NCI-H2196 (cell line): ENCODE measurements around the gene PHACTR3.
"Not testable (repeated sequence)": the region's sequence is repeated elsewhere in the genome, so short reads cannot be mapped to it uniquely, and the experiment has no call there.

Experiments used
- DNase-seq: peaks from one replicate; lab custom pipeline; 2025; ENCODE audit not compliant: unreplicated experiment; lab: John Stamatoyannopoulos, UW

PHACTR3 gene

DNA sequence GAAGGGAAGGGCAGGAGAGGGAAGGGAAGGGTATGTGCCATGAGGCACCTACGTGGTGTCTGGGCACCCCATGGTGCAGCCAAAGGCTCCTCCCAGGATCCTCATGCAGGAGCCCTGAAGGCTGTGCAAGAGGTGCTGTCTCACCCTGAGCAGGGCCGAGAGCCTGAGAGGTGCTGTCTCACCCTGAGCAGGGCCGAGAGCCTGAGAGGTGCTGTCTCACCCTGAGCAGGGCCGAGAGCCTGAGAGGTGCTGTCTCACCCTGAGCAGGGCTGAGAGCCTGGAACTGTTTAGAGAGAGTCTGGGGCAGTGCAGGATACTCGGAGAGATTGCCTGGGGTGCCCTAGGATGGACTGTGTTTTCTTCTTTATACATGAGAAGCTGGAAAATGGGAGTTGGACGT is 14.2 kb downstream of the PHACTR3 start:
- DNase-seq: not testable (repeated sequence)

DNA sequence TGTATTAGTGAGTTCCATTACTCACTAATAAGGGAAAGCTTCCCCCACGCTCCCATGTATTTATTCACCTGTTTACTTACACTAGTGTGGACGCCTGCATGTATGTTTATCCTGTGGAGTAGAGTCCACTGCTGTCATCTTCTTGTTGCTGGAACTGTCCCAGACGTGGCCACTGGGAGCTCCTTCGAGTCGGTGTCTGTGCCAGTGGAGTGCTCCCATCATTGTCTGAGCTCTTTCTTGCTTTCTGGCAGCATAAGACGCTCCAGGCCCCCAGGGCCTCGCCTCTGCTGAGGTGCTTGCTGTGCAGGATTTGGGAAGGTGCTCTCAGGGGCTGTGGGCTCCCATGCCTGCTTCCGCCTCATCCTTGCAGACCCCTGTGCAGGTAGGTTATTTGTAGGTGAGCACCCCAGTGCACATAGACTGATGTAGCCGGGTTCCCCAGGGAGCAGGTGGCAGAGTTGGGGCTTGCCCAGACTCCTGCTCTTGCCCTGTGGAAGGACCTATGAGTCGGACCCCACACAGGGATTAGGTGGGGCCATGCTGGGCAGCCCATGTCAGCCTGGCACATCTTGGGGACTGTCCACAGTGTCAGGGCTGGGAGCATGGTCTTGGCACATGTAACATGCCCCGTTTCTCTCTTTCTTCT is 16.6 kb downstream of the PHACTR3 start:
- no peak for DNase-seq

DNA sequence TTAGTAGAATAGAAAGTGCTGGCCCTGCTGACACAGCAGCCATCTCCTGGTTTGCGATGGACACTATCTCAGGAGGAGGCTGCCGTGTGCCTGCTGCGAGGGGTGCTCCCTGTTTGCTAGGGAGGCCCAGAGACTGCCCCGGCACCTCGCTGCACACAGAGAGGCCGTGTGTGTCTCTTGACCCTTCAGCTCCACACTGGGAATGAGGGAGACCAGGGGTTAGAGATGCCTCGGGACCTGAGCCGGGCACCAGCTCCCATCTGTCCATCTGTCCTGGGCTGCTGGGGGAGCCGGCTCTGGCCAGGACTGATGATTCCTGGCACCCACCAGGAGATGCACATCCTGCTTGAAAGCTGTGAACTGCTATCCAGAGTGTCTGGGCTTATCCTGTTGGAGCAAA is 18.2 kb downstream of the PHACTR3 start:
- DNase-seq: no peak

DNA sequence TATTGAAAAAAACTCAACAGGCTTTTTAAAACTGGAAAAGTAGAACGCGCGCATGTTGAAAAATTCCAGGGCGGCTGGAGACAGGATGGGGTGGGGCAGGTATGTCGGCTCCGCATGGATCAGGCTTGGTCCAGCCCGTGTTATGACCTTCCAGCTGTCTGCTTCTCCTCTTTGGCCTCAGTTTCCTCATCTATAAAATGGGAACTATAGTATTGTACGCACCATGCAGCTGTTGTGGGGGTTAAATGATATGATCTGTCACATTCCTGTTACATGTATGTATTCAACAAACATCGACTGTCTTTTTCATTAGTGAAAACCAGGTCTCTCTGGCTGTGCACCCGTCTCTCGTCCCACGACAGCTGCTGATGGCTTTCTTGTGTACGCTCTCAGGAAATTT is 18.8 kb downstream of the PHACTR3 start:
- DNase-seq: no peak

DNA sequence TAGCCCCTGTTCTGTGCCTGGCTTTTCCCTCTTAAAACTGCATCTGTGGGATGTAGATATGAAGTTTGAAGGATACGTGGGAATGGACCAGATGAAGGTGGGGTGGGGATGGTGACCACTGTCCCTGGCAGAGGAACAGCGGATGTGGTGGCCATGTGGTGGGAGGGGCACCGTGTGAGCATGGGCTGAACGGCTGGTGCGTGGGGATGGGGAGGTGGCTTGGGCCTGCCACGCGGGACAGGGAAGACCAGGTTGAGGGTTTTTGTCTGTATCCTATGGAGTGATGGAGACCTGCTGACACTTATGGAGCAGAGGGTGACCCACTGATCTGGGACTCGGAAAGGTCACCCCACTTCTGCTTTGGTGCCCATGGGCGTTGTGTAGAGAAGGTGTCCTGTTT is 19.2 kb downstream of the PHACTR3 start:
- no peak for DNase-seq

DNA sequence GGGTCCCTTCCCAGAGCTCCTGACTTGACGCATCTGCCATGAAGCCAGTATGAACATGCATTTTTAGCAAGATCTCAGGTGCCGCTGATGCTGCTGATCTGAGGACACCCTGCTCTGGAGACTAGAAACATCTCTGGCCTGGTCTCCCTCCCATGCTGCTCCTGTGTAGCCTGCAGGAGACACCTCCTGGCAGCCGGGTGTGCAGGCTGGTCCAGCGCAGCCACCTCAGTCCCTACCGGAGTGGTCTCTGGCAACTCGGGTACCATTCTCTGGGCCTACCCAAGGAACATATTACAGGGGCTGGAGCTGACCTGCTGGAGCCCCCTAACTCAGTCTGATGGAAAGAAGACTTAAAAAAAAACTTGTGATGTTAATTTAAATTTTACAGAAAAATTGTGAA is 20.1 kb downstream of the PHACTR3 start:
- no peak for DNase-seq

DNA sequence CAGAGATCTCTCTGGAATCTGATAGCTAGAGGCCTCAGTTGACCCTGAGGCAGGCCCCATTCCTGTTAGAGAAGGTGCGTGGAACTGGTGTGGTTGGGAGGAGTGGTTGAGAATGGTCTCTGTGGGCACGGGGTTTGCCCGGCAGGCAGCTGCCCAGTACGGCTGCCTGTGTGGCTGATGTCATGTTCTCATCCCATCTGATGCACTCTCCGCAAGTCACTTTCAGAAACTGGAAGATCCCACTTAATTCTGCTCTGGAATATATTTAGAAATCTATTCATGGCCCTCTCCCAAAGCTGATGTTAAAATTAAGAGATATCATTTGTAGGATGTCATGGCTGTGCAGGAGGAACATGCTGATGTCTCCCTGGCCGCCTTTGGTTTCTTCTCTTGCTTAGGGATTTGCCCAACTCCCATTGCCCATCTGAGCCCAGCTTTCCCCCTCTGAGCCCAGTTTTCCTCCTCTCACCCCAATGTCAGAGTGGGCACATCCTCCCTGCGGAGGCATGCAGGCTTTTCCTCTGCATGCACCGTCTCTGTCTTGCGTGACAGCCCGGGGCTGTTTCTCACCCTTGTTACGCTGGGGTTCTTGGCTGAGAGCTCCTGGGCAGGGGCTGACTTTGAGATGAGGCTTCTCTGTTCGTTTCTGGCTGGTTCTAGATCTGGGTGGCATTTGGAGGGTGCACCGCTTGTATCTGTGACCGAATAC is 21.0 kb downstream of the PHACTR3 start:
- no peak for DNase-seq

DNA sequence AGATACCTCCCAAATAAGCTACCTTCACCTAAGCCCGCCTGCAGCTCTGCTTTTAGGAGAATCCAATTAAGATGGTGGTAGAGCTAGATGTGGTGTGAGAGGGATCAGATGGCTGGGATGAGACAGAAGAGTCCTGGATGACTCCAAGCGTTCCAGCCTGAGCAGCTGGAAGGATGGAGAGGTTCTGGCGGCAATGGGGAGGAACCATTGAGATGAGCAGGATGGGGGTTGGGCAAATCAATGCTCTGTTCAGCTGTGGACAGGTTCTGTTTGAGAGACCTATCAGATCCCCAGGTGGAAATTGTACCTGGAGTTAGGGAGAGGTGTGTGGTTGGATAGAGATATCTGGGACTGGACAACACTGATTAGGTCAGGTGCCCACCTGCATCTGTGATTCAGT is 23.0 kb downstream of the PHACTR3 start:
- no peak for DNase-seq

DNA sequence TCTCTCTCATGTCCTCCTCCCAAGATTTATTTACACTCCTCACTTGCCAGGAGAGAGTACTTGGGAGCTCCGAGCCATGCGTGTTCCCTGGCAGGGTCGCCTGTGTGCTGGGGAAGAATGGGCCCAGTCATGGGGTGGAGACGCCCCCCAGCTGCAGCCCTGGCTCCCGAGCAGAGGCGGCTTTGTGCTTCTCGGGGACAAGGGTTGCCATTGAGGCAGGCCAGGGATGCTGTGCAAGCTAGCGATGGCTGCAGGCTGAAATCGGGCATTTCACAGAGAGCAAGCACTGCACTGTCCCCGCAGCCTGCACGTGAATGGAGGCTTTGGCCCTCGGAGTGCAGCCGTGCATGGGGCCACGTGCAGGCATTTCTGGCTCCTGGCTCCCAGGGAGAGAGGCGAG is 23.8 kb downstream of the PHACTR3 start:
- no peak for DNase-seq

DNA sequence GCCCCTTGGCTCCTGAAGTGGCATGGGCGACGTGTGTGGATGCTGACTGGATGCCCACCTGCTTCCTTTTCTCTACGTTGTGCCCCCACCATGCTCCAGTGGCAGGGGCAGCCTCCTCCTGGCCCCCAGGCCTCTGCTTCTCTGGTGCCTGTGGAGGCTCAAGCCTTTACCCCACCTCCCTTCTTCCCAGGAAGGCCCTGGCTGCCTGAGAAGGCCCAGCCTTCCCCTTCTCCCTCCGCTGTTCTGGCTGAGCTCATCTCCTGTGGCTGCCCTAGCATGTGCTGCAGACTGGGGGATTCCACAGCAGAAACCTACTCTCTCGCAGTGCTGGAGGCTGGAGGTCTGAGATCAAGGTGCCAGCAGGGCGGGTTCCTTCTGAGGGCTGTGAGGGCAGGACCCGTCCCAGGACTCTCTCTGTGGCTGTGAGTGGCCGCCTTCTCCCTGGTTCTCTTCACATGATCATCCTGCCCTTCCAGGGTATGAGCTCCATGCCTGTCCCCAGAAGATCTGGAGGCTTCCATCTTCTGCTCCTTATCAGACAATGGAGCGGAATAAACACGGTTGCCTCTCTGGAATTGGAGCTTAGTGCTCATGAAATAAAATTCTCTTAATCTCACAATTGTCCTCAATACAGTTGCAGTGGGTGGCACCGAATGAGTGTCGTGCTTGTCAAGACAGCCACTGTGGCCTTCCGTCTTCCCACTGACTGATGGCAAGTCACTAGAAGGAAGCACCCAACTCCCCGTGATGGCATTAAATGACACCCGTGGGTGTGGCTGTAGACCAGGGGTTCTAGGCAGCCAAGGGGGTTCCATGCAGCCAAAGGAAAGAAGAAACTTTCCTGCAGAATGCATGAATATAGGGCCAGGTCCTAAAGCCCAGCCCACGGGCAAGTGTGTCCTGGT is 25.1 kb downstream of the PHACTR3 start:
- DNase-seq: no peak

DNA sequence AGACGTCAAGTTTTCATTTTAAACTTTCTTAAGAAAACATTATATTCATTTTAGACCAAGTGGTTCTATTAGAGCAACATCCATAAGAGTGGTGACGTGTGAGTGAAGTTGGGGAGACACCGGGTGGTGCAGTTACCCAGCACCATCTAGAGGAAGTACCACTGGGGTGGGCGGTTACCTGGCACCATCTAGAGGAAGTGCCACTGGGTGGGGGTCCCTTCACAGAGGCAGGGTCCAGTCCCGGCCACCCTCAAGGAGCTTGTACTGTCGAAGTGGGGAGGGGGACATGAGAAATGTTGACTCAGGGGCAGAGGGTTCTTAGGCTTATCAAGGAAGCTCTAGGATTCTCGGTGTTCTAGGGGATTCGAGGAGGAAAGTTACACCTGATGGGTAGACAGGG is 26.2 kb downstream of the PHACTR3 start:
- DNase-seq: no peak

DNA sequence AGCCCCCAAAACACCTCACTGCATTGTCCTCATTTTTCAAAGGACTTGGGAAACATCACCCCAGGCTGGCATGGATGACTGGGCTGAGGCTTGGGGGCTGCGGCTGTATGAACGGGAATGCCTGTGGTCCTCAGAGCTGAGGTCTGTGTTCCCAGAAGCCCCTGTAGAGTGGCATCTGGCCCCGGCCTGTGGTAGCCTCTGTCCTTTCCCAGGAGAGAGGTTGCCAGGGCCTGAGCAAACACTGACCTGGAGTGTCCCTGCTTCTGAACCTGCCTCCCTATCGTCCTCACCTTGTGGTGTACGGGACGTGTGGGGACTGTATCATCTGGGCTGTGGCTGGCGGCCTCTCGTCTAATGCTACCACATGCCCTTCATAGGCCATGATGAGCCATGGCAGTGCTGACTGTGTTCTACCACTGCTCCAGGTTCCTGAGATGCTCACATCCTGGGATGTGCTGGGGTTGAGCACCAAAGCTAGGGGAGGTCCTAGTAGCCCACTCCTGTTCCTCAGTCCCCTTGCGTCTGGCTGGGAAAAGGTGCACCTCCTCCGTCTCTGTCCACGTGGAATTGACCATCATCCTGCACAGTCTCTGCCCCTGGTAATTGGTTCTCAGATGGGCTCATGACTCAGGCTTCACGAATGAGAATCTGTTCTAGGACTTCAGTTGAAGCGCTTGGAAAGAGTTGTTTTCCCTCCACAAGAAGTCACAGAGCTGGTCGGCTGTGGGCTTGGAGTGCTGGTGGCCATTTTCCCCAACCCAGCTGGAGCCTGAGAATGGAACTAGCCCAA is 27.6 kb downstream of the PHACTR3 start:
- DNase-seq: no peak

DNA sequence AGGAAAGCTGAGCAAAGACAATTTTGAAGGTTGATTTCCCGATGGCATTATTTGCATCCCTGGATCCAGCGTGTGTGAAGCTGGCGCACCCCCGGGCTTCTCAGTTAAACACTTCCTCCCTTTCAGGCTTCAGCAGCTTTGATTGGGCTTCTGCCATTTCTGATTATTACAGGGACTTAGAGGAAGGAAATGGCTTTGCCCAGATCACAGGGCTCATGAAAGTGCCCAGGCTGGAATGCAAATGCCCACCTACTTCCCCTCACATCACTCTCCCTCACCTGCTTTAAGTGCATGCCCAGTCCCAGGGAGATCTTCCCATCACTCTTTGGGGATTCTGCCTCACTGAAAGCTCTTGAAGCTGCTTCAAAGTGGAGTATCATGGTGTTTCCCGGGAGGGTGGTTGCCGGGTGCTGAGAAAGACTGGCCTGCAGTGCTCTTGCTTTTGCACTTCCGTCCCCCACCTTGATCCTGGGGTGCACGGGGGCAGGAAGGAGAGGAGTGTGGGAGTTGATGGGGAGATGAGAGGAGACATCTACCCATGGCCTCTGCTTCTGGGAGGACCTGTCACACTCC is 28.3 kb downstream of the PHACTR3 start:
- DNase-seq: no peak

DNA sequence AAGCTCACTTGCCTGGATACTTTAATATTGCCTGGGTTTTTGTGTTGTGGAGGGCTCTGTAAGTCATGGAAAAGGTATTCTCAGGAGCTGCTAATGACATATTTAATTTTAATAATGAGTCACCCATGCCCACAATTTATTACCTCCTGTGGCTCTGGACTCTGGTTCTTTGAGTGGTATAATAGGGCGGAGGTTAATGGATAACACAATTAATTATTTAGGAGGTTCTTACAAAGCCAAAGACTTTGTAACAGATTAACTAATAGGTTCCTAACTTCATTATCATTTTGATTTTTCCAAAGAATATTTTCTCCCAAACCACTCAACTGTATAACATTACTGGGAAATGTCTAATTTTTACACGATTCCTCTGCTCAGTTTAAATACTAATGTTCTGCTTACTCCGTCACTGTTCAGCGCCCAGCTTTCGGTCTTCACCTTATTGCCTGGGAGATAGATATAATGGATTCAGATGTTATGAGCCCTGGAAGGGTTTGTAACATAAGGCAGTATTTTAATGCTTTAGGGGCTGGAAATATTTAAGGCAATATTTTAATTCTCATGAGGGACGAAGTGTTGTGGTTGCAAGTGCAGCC is 29.4 kb downstream of the PHACTR3 start:
- no peak for DNase-seq

DNA sequence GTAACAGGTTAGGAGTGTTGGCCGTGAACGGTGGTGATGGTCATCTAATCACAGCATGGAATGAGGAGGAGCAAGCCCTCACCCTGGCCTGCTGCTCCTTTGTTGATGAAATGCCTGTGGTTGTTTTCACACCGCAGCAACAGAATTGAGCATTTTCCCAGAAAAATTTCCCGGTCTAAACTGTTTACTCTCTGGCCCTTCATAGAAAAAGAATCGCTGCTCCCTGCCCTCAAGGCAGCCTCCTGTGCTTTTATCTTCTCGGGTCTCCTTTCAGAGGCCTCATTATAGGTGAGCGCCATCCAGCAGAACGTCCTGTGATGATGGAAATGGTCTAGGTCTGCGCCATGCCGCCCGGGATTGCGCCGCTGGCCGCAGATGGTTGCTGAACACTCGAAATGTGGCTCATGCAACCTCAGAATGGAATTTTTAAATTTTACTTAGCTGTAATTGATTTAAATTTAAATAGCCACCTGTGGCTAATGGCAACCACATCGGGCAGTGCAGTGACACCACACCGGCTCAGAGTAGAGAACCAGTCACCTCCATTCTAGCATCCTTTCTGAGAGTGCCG is 30.2 kb downstream of the PHACTR3 start:
- DNase-seq: no peak

DNA sequence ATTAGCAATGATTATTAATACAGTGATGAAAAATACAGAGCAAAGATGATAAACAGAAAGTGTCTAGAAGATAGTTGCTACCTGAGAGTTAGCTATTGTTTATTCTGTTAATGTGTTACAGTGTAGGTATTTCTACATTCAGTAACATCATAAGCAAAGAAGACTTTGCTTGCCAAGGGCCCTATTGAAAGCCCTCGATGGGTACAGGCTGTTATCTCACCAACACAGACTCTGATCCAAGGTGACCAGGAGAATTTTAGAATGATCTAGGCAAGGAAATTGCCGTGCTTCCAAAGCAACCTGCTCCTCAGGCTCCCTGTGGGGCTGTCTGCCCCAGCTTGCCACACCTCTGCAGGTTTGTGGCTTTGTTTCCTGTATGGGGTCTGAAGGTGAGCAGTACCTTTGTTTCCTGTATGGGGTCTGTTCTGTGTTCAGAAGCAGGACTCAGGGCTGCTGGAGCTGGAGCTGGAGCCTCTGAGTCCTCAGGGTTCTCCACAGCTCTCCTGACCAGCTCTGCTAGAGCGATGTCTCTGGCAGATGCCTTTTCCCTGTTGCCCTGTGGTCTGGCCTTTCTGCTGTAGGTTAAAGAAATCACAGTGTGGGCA is 32.5 kb downstream of the PHACTR3 start:
- no peak for DNase-seq

DNA sequence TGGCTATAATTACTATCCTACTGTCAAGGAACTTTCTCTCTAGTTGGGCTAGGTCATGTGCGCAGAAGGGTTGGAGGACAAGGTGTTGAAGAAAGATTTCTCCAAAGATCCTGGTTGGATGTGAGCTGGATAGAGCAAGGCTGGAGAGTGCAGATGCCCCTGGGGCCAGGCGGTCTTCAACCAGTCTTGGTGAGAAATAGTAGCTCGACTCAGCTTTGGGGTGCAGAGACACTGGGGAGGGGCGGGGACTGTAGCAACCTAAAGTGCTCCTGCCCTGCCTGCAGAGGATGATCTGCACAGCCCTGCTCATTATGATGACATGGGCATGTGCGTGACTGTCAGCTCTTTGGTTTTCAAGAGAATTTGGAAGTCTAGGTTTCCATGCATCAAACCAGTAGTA is 35.9 kb downstream of the PHACTR3 start:
- no peak for DNase-seq

DNA sequence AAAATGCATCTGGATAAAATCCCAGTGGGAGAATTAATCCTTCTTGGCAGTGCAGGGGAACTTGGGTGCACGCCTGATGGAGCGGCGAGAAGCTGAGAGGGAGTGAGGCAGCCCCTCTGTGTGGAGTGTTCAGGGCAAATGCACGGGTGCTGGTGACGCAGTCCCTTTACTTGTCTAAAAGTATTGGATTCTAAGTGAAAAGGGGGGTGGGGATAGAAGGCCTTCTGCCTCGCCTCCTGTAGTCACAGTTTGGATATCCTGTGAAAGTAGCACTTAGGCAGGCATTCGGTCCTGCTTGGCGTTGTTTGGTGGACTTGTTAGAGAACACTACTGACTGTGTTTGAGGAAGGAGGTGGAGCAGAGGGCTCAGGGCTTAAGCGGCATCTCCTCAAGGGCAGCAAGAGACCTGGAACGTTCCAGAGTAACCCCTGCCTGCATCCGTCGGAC is 39.3 kb downstream of the PHACTR3 start:
- no peak for DNase-seq

DNA sequence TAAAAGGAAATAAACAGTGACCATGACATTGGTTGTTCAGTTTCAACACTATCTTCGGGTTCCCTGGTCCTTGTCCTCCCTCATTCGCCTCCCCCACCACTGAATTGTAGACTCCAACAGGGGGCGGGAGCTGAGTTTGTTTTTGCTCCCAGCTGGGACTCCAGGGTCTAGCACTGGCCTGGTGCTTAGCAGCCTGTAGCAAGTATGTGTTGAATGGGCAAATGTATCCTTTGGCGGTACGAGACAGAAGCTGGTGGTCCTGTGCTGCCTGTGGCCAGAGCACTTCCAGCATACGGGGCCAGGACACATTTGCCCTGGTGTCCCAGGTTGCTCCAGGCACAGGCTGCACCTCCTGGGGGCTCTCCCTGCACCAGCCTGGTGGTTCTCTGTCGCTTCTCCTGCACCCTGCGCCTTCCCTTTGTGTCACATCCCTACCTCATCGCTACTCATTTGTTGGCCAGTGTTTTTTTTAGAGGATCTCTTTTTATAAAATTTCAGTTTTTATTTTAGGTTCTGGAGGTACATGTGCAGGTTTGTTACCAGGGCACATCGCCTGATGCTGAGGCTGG is 40.1 kb downstream of the PHACTR3 start:
- no peak for DNase-seq
